ENCODE results near the gene ALKBH3.

DNA sequence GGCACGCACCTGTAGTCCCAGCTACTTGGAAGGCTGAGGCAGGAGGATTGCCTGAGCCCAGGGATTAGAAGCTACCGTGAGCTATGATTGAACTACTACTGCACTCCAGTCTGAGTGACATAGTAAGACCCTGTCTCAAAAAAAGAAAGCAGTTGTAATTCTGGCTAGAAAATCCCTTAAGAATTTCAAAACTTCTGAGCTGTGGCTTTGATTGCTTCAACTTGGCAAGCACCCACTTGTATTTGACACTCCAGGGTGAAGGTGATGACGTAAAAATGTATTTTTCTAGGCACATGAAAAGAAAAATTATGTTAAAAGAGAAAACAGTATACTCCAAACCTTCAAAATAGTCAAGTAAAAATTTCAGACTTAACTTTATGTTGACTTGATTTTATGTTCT, 23.6 kb upstream of the ALKBH3 start:
- TF ChIP-seq, protein P1, sequence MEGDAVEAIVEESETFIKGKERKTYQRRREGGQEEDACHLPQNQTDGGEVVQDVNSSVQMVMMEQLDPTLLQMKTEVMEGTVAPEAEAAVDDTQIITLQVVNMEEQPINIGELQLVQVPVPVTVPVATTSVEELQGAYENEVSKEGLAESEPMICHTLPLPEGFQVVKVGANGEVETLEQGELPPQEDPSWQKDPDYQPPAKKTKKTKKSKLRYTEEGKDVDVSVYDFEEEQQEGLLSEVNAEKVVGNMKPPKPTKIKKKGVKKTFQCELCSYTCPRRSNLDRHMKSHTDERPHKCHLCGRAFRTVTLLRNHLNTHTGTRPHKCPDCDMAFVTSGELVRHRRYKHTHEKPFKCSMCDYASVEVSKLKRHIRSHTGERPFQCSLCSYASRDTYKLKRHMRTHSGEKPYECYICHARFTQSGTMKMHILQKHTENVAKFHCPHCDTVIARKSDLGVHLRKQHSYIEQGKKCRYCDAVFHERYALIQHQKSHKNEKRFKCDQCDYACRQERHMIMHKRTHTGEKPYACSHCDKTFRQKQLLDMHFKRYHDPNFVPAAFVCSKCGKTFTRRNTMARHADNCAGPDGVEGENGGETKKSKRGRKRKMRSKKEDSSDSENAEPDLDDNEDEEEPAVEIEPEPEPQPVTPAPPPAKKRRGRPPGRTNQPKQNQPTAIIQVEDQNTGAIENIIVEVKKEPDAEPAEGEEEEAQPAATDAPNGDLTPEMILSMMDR (conservative IDR thresholded peaks at IDR 0.05; ENCODE audit: low read depth in 2 of 2) = no peak
- TF ChIP-seq EZH2 (IDR thresholded peaks at IDR 0.05; ENCODE audit: low read depth, unreplicated experiment) = no peak
- no peak for TF ChIP-seq POLR2AphosphoS5 (IDR thresholded peaks at IDR 0.05; ENCODE audit: low read depth)
